ENCODE results near the gene KCNQ1OT1.

The KCNQ1OT1 gene

GRCh38 chr11:2588809-2589537, 110.8 kb downstream of the KCNQ1OT1 start:
- H3K4me2 ChIP-seq (ENCODE audit: low read length): no peak overlapping the region
- no peak overlapping the region for H2BK15ac ChIP-seq (replicated peaks; ENCODE audit: low read depth)
- no peak overlapping the region for H3K27ac ChIP-seq (ENCODE audit: low read depth, low read length)
- H3K4ac ChIP-seq (ENCODE audit: low read depth, low read length): no peak overlapping the region
- no peaks in the 10 kb centered on the region for H3K79me1 ChIP-seq (ENCODE audit: low read length)
- DNase-seq: no peak
- no peak overlapping the region for H3K4me3 ChIP-seq (ENCODE audit: low read length)
- no peak overlapping the region for H3K23ac ChIP-seq (ENCODE audit: low read length)
- H2BK5ac ChIP-seq (ENCODE audit: low read length): no peak overlapping the region
- H4K8ac ChIP-seq (ENCODE audit: low read depth, low read length): no peak overlapping the region
- no peak overlapping the region for H3K56ac ChIP-seq (ENCODE audit: low read length)
- no peak overlapping the region for H4K5ac ChIP-seq (ENCODE audit: low read length)
- no peak overlapping the region for H3K9ac ChIP-seq (ENCODE audit: low read length)
- H2AK5ac ChIP-seq (ENCODE audit: low read length): no peak overlapping the region
- H3K18ac ChIP-seq (ENCODE audit: low read length): no peak overlapping the region
- no peaks in the 10 kb centered on the region for H3K27me3 ChIP-seq (ENCODE audit: insufficient read depth, low read length, poor library complexity)
- H3K4me1 ChIP-seq (ENCODE audit: control insufficient read depth, low read depth, low read length): no peaks in the 10 kb centered on the region
- no peaks in the 10 kb centered on the region for H3K36me3 ChIP-seq (ENCODE audit: control insufficient read depth, insufficient read depth, low read length)
- H3K79me2 ChIP-seq (ENCODE audit: control insufficient read depth, insufficient read depth, low read length): no peaks in the 10 kb centered on the region
- no peak overlapping the region for H2BK120ac ChIP-seq (ENCODE audit: low read depth, low read length)
- no CpG with 5 or more reads among the region's 29 CpGs for WGBS (ENCODE audit: extremely low coverage, insufficient coverage, low lambda C conversion rate)

DNA sequence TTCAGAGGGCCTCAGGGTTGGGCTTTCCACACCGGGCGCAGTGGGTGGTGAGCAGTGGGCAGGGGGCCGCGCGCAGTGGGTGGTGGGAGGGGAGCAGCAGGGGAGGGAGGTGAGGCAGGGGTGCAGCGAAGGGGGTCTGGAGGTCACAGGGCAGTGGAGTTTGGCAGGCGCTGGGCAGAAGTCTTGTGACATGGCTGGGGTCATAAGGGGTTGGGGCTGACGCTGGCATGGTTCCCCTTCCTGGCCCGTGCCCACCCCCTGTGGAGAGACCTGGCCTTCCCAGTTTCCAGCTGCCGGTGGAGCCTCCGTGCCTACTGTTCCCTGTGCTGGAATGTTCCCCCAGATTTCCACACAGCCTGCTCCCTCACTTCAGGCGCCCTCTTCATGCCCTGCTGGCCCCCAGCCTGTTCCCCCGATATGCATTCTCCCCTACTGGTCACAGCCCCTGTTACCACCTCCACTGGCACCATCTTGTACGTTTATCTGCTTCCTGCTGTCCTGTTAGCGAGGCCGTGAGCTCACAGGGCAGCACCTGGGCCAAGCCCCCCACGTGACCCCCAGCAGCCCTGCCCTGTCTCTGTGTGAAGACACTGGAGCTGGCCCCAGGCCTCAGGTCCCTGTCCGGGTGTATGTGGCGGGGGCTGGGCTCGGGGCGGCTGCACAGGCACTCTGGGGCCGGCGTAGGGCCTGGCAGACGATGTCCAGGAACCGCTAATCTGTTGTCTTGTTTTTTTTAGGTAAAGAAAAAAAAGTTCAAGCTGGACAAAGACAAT, 111.6 kb downstream of the KCNQ1OT1 start:
- no peak overlapping the region for H2BK5ac ChIP-seq (ENCODE audit: low read length)
- H4K8ac ChIP-seq (ENCODE audit: low read depth, low read length): no peak overlapping the region
- H3K27ac ChIP-seq (ENCODE audit: low read depth, low read length): no peak overlapping the region
- H3K4me1 ChIP-seq (ENCODE audit: control insufficient read depth, low read depth, low read length): no peaks in the 10 kb centered on the region
- H3K79me2 ChIP-seq (ENCODE audit: control insufficient read depth, insufficient read depth, low read length): no peaks in the 10 kb centered on the region
- H2BK120ac ChIP-seq (ENCODE audit: low read depth, low read length): no peak overlapping the region
- no peak for DNase-seq
- H3K4me3 ChIP-seq (ENCODE audit: low read length): no peak overlapping the region
- no peak overlapping the region for H2BK15ac ChIP-seq (replicated peaks; ENCODE audit: low read depth)
- no peak overlapping the region for H3K9ac ChIP-seq (ENCODE audit: low read length)
- H3K18ac ChIP-seq (ENCODE audit: low read length): no peak overlapping the region
- no peak overlapping the region for H3K56ac ChIP-seq (ENCODE audit: low read length)
- H3K79me1 ChIP-seq (ENCODE audit: low read length): no peaks in the 10 kb centered on the region
- no peaks in the 10 kb centered on the region for H3K27me3 ChIP-seq (ENCODE audit: insufficient read depth, low read length, poor library complexity)
- no peak overlapping the region for H3K4ac ChIP-seq (ENCODE audit: low read depth, low read length)
- no peak overlapping the region for H4K5ac ChIP-seq (ENCODE audit: low read length)
- no peak overlapping the region for H3K23ac ChIP-seq (ENCODE audit: low read length)
- no CpG with 5 or more reads among the region's 25 CpGs for WGBS (ENCODE audit: extremely low coverage, insufficient coverage, low lambda C conversion rate)
- H3K36me3 ChIP-seq (ENCODE audit: control insufficient read depth, insufficient read depth, low read length): no peaks in the 10 kb centered on the region
- no peak overlapping the region for H3K4me2 ChIP-seq (ENCODE audit: low read length)
- no peak overlapping the region for H2AK5ac ChIP-seq (ENCODE audit: low read length)

- DNase-seq: no peak
- Histone ChIP-seq H3K4ac (ENCODE audit: low read depth, low read length) (no peak overlapping the region), H2BK15ac (replicated peaks; ENCODE audit: low read depth) (no peak overlapping the region), H4K5ac (ENCODE audit: low read length) (no peak overlapping the region), H3K36me3 (ENCODE audit: control insufficient read depth, insufficient read depth, low read length) (no peaks in the 10 kb centered on the region), H3K79me2 (ENCODE audit: control insufficient read depth, insufficient read depth, low read length) (no peaks in the 10 kb centered on the region), H3K23ac (ENCODE audit: low read length) (no peak overlapping the region), H3K27ac (ENCODE audit: low read depth, low read length) (no peak overlapping the region), H2BK120ac (ENCODE audit: low read depth, low read length) (no peak overlapping the region), H2BK5ac (ENCODE audit: low read length) (no peak overlapping the region), H3K9ac (ENCODE audit: low read length) (no peak overlapping the region), H3K56ac (ENCODE audit: low read length) (no peak overlapping the region), H3K27me3 (ENCODE audit: insufficient read depth, low read length, poor library complexity) (no peaks in the 10 kb centered on the region), H3K4me2 (ENCODE audit: low read length) (no peak overlapping the region), H3K4me3 (ENCODE audit: low read length) (no peak overlapping the region), H3K4me1 (ENCODE audit: control insufficient read depth, low read depth, low read length) (no peaks in the 10 kb centered on the region), H3K18ac (ENCODE audit: low read length) (no peak overlapping the region), H2AK5ac (ENCODE audit: low read length) (no peak overlapping the region), H3K79me1 (ENCODE audit: low read length) (no peaks in the 10 kb centered on the region), H4K8ac (ENCODE audit: low read depth, low read length) (no peak overlapping the region)
- WGBS (ENCODE audit: extremely low coverage, insufficient coverage, low lambda C conversion rate): no CpG with 5 or more reads among the region's 20 CpGs
These were observed 112.5 kb downstream of the KCNQ1OT1 start for GRCh38 chr11:2587132-2587930.

DNA sequence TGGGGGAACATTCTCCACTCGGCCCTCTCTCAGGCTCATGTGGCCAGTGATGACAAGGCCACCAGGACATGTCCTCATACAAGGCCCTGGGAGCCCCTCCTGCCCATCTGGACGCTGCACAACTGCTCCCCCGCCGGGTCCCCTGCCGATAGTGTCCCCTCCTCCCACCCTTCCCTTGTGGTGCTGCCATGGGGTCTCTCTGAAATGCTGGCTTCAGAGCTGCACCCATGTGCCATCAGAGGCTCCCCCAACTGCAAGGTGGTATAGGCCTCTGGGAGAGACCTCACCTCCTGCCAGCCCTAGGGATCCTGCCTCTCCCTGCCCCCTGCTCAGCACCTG, 113.0 kb downstream of the KCNQ1OT1 start:
- no CpG with 5 or more reads among the region's 5 CpGs for WGBS (ENCODE audit: extremely low coverage, insufficient coverage, low lambda C conversion rate)
- H2BK15ac ChIP-seq (replicated peaks; ENCODE audit: low read depth): no peak overlapping the region
- no peaks in the 10 kb centered on the region for H3K27me3 ChIP-seq (ENCODE audit: insufficient read depth, low read length, poor library complexity)
- H3K4ac ChIP-seq (ENCODE audit: low read depth, low read length): no peak overlapping the region
- no peak overlapping the region for H3K4me3 ChIP-seq (ENCODE audit: low read length)
- no peak overlapping the region for H2BK120ac ChIP-seq (ENCODE audit: low read depth, low read length)
- no peak overlapping the region for H2AK5ac ChIP-seq (ENCODE audit: low read length)
- no peaks in the 10 kb centered on the region for H3K36me3 ChIP-seq (ENCODE audit: control insufficient read depth, insufficient read depth, low read length)
- no peak overlapping the region for H3K56ac ChIP-seq (ENCODE audit: low read length)
- H4K5ac ChIP-seq (ENCODE audit: low read length): no peak overlapping the region
- H3K27ac ChIP-seq (ENCODE audit: low read depth, low read length): no peak overlapping the region
- H3K79me1 ChIP-seq (ENCODE audit: low read length): no peaks in the 10 kb centered on the region
- H3K18ac ChIP-seq (ENCODE audit: low read length): no peak overlapping the region
- no peak overlapping the region for H3K23ac ChIP-seq (ENCODE audit: low read length)
- no peaks in the 10 kb centered on the region for H3K79me2 ChIP-seq (ENCODE audit: control insufficient read depth, insufficient read depth, low read length)
- no peak overlapping the region for H3K9ac ChIP-seq (ENCODE audit: low read length)
- no peak overlapping the region for H3K4me2 ChIP-seq (ENCODE audit: low read length)
- H2BK5ac ChIP-seq (ENCODE audit: low read length): no peak overlapping the region
- no peak for DNase-seq
- H4K8ac ChIP-seq (ENCODE audit: low read depth, low read length): no peak overlapping the region
- no peaks in the 10 kb centered on the region for H3K4me1 ChIP-seq (ENCODE audit: control insufficient read depth, low read depth, low read length)

DNA sequence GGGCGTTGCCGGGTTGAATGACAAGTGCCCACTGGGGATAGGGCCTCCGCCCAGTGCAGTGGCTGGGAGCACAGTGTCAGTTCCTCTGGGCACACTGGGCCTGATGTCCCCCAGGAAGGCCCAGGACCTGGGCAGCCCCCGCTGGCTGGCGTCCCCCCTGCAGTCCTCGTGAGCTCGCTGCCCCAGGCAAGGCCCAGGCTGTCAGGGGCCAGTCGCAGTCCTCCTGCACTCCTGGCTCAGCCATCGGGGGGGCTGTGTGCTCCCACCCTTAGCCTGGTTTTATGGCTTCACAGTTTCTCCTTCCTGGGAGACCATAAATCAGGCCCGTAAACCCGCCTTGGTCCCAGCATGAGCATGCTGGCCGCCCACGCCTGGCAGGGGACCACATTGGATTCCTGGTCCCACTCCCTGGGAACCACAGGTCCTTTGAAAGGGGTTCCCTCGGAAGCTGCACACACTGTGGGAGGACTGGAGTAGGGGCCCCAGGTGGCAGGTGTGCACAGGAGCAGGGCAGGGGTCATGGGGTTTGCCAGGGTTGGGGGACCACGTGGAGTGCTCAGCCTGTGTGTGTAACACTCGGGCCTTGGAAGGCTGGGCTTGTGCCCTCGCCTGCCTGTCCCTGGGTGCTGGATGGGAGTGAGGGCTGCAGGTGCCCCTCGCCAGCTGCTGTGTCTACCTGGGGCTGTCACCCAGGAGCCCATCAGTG, 113.6 kb downstream of the KCNQ1OT1 start:
- no peak overlapping the region for H3K9ac ChIP-seq (ENCODE audit: low read length)
- H2BK15ac ChIP-seq (replicated peaks; ENCODE audit: low read depth): no peak overlapping the region
- H3K36me3 ChIP-seq (ENCODE audit: control insufficient read depth, insufficient read depth, low read length): no peaks in the 10 kb centered on the region
- H2BK120ac ChIP-seq (ENCODE audit: low read depth, low read length): no peak overlapping the region
- H3K27me3 ChIP-seq (ENCODE audit: insufficient read depth, low read length, poor library complexity): no peaks in the 10 kb centered on the region
- no peak overlapping the region for H2AK5ac ChIP-seq (ENCODE audit: low read length)
- no peak overlapping the region for H3K4ac ChIP-seq (ENCODE audit: low read depth, low read length)
- no peaks in the 10 kb centered on the region for H3K4me1 ChIP-seq (ENCODE audit: control insufficient read depth, low read depth, low read length)
- no peak overlapping the region for H3K4me3 ChIP-seq (ENCODE audit: low read length)
- WGBS (ENCODE audit: extremely low coverage, insufficient coverage, low lambda C conversion rate): no CpG with 5 or more reads among the region's 18 CpGs
- H4K5ac ChIP-seq (ENCODE audit: low read length): no peak overlapping the region
- H3K18ac ChIP-seq (ENCODE audit: low read length): no peak overlapping the region
- H3K23ac ChIP-seq (ENCODE audit: low read length): no peak overlapping the region
- H3K4me2 ChIP-seq (ENCODE audit: low read length): no peak overlapping the region
- no peak overlapping the region for H2BK5ac ChIP-seq (ENCODE audit: low read length)
- no peak for DNase-seq
- no peak overlapping the region for H4K8ac ChIP-seq (ENCODE audit: low read depth, low read length)
- H3K27ac ChIP-seq (ENCODE audit: low read depth, low read length): no peak overlapping the region
- no peak overlapping the region for H3K56ac ChIP-seq (ENCODE audit: low read length)
- no peaks in the 10 kb centered on the region for H3K79me2 ChIP-seq (ENCODE audit: control insufficient read depth, insufficient read depth, low read length)
- H3K79me1 ChIP-seq (ENCODE audit: low read length): no peaks in the 10 kb centered on the region

Measured in mesendoderm (in vitro differentiated cells).